CD4-positive, alpha-beta T cell (primary cell): Measurements from ENCODE around the gene TMEM41A. TPM values are rescaled to one million over a fixed set of nuclear protein-coding genes. Genes with fewer than 3 reads are reported as not detected.
"Not testable (repeated sequence)": the region's sequence is repeated elsewhere in the genome, so short reads cannot be mapped to it uniquely, and the experiment has no call there.

Experiments
- ATAC-seq: fragments of 200-7000 bp; cut with Tn5 transposase; one replicate; pipeline ENCODE4 v1.10.0; 2022; ENCODE audit warnings: mild to moderate bottlenecking; ENCODE audit not compliant: poor library complexity
- CTCF ChIA-PET: fragments of 350-600 bp; sonication (Branson Sonifier 250); formaldehyde crosslinking; loops from one replicate; lab custom pipeline; 2021; ENCODE audit warnings: antibody characterized with exemption, inconsistent platforms; lab: Charles Lee
- POLR2A ChIA-PET: fragments of 350-600 bp; sonication (Branson Sonifier 250); formaldehyde crosslinking; loops from one replicate; lab custom pipeline; 2021; ENCODE audit warnings: antibody characterized with exemption, inconsistent platforms; lab: Charles Lee
- DNase-seq, 14 experiments: peaks; one replicate each; pipeline ENCODE4 v3.0.0-alpha.2; 2013 to 2020; ENCODE audit warnings: mixed read lengths in 2 of 14
- H3K27ac ChIP-seq, 2 donors: one replicate each; pipeline versions ENCODE4 v1.5.1 to v1.7.0; 2013; ENCODE audit warnings: low read length in 2 of 2, low read depth in 1 of 2, mild to moderate bottlenecking in 1 of 2
- H3K27me3 ChIP-seq, 2 experiments: 1 replicate in 1 of 2; 2 replicates in 1 of 2; pipeline versions ENCODE4 v1.6.1 to v1.7.0; 2013; ENCODE audit warnings: low read length in 2 of 2, control low read depth in 1 of 2, mild to moderate bottlenecking in 1 of 2, moderate library complexity in 1 of 2; ENCODE audit not compliant: insufficient read depth in 2 of 2, control insufficient read depth in 1 of 2
- H3K36me3 ChIP-seq: one replicate; pipeline ENCODE4 v1.6.1; 2013; ENCODE audit warnings: low read length, control low read depth; ENCODE audit not compliant: insufficient read depth
- H3K4me1 ChIP-seq: one replicate; pipeline ENCODE4 v1.6.1; 2013; ENCODE audit warnings: low read length, control low read depth; ENCODE audit not compliant: insufficient read depth
- H3K4me3 ChIP-seq: one replicate; pipeline ENCODE4 v1.5.1; 2013; ENCODE audit warnings: mild to moderate bottlenecking, low read length, moderate library complexity
- H3K9me3 ChIP-seq, 2 experiments: 1 replicate in 1 of 2; 2 replicates in 1 of 2; pipeline versions ENCODE4 v1.6.1 to v1.7.0; 2013; ENCODE audit warnings: low read length in 2 of 2, mild to moderate bottlenecking in 2 of 2, control low read depth in 1 of 2, moderate library complexity in 1 of 2; ENCODE audit not compliant: control insufficient read depth in 1 of 2, insufficient read depth in 1 of 2
- H3K27ac Mint-ChIP-seq: one replicate; pipeline ENCODE4 v1.8.0; 2020; ENCODE audit warnings: mixed read lengths
- H3K27me3 Mint-ChIP-seq: one replicate; pipeline ENCODE4 v1.8.0; 2021; ENCODE audit warnings: mixed read lengths
- H3K36me3 Mint-ChIP-seq: one replicate; pipeline ENCODE4 v1.8.0; 2021; ENCODE audit warnings: low read depth, mixed read lengths
- H3K4me1 Mint-ChIP-seq: one replicate; pipeline ENCODE4 v1.8.0; 2021; ENCODE audit warnings: low read depth, mixed read lengths
- H3K4me3 Mint-ChIP-seq: one replicate; pipeline ENCODE4 v1.8.0; 2020; ENCODE audit warnings: mild to moderate bottlenecking, mixed read lengths
- H3K9me3 Mint-ChIP-seq: one replicate; pipeline ENCODE4 v1.8.0; 2020; ENCODE audit warnings: mixed read lengths
- CTCF ChIP-seq: fragments of 200-600 bp; IDR thresholded peaks from one replicate; pipeline ENCODE4 v1.8.0; 2022; ENCODE audit warnings: antibody characterized with exemption, mild to moderate bottlenecking
- intact Hi-C, 2 experiments: fragments of 100-400 bp; cut with DNase I in 1 of 2; cut with micrococcal nuclease in 1 of 2; formaldehyde crosslinking; loops; one replicate each; pipeline versions ENCODE4 v1.15.1 to v1.9.0; 2023 to 2025; cut with DNase I, micrococcal nuclease
- total RNA-seq, 174 experiments: library from RNA in 2 of 174; stranded (reverse) in 2 of 174; gene quantifications; one replicate each; pipeline ENCODE4 v1.2.3 and lab custom pipeline; 2021 to 2026

Gene TMEM41A
- total RNA-seq, 2 experiments from 2014 or later: 26.8 to 29.1 TPM

- Mint-ChIP-seq H3K9me3 (no peaks in the 10 kb centered on the region), H3K36me3 (peaks cover 57% of the 10 kb centered on the region), H3K27ac (no peak overlapping the region), H3K27me3 (no peaks in the 10 kb centered on the region), H3K4me3 (no peak overlapping the region), H3K4me1 (peaks cover 12% of the 10 kb centered on the region)
- no peak for TF ChIP-seq CTCF
- H3K27me3 ChIP-seq: no peaks in the 10 kb centered on the region
- H3K4me3 ChIP-seq: no peak overlapping the region
- H3K9me3 ChIP-seq: no peaks in the 10 kb centered on the region
- POLR2A ChIA-PET: no interaction called here
- ATAC-seq: no peak
- H3K36me3 ChIP-seq: peaks cover 6% of the 10 kb centered on the region
- intact Hi-C loops: no loop called here
- H3K4me1 ChIP-seq: peaks cover 4% of the 10 kb centered on the region
- no peak overlapping the region for H3K27ac ChIP-seq
- CTCF ChIA-PET: interaction anchor here (0.7 kb wide), 1 partner anchor 738 kb away, joined by 3 read pairs; no protein-coding TSS in a partner anchor
- DNase-seq: no peak
These were observed 19.4 kb downstream of the TMEM41A start for GRCh38 chr3:185479373-185479945.

- Mint-ChIP-seq H3K4me1 (peaks cover under 1% of the 10 kb centered on the region), H3K9me3 (no peaks in the 10 kb centered on the region), H3K27me3 (no peaks in the 10 kb centered on the region), H3K27ac (no peak overlapping the region), H3K36me3 (peaks cover 61% of the 10 kb centered on the region), H3K4me3 (no peak overlapping the region)
- ATAC-seq: no peak
- no peak overlapping the region for H3K4me3 ChIP-seq
- no peaks in the 10 kb centered on the region for H3K4me1 ChIP-seq
- CTCF ChIA-PET: no interaction called here
- intact Hi-C loops: no loop called here
- peaks cover 13% of the 10 kb centered on the region for H3K36me3 ChIP-seq
- POLR2A ChIA-PET: no interaction called here
- H3K27ac ChIP-seq: no peak overlapping the region
- H3K9me3 ChIP-seq: no peaks in the 10 kb centered on the region
- TF ChIP-seq CTCF: no peak
- no peak for DNase-seq
- H3K27me3 ChIP-seq: no peaks in the 10 kb centered on the region
These were observed 21.5 kb downstream of the TMEM41A start for GRCh38 chr3:185477316-185477715.

GRCh38 chr3:185474922-185475321 lies 23.9 kb downstream of the TMEM41A start:
- H3K4me3 Mint-ChIP-seq, CTCF ChIA-PET, POLR2A ChIA-PET: not testable (repeated sequence)

GRCh38 chr3:185473290-185473815 lies 25.5 kb downstream of the TMEM41A start:
- H3K36me3 ChIP-seq: peaks cover 13% of the 10 kb centered on the region
- Mint-ChIP-seq H3K4me3 (no peak overlapping the region), H3K27ac (no peak overlapping the region), H3K4me1 (no peaks in the 10 kb centered on the region), H3K27me3 (no peaks in the 10 kb centered on the region), H3K36me3 (peaks cover 36% of the 10 kb centered on the region), H3K9me3 (no peaks in the 10 kb centered on the region)
- no peak overlapping the region for H3K27ac ChIP-seq
- intact Hi-C loops: no loop called here
- ATAC-seq: no peak
- no peak overlapping the region for H3K4me3 ChIP-seq
- no peaks in the 10 kb centered on the region for H3K9me3 ChIP-seq
- no peak for TF ChIP-seq CTCF
- no peaks in the 10 kb centered on the region for H3K27me3 ChIP-seq
- no peaks in the 10 kb centered on the region for H3K4me1 ChIP-seq
- CTCF ChIA-PET: no interaction called here
- no peak for DNase-seq
- POLR2A ChIA-PET: no interaction called here

More at GRCh38 chr3:185474922-185475321, 23.9 kb downstream of the TMEM41A start:
- intact Hi-C loops, H3K27ac Mint-ChIP-seq, H3K9me3 ChIP-seq, H3K4me3 ChIP-seq, H3K27me3 ChIP-seq, H3K27me3 Mint-ChIP-seq, H3K9me3 Mint-ChIP-seq, ATAC-seq, H3K4me1 ChIP-seq, H3K27ac ChIP-seq, H3K4me1 Mint-ChIP-seq, DNase-seq: not testable (repeated sequence)
- H3K36me3 Mint-ChIP-seq: peaks cover 40% of the 10 kb centered on the region
- peaks cover 13% of the 10 kb centered on the region for H3K36me3 ChIP-seq
